Stomach (tissue), 4 donors: ENCODE measurements around the gene RALGAPA2.

Source experiments
- EP300 ChIP-seq: sonication (generic); formaldehyde crosslinking; IDR thresholded peaks from one replicate; pipeline ENCODE4 v1.6.1; 2017; ENCODE audit warnings: antibody characterized with exemption
- POLR2A ChIP-seq, 4 donors: fragments of 450-650 bp; IDR thresholded peaks; one replicate each; pipeline ENCODE4 v1.6.1; 2016; ENCODE audit warnings: antibody characterized with exemption in 4 of 4, control low read depth in 2 of 4, mild to moderate bottlenecking in 1 of 4, moderate library complexity in 1 of 4
- TF ChIP-seq, protein P1 (sequence below), 7 experiments: fragments of 450-650 bp in 4 of 7; fragments of 200-600 bp in 3 of 7; sonication (generic) in 3 of 7; IDR thresholded peaks; one replicate each; pipeline ENCODE4 v1.5.1; 2016 to 2019; ENCODE audit warnings: antibody characterized with exemption in 7 of 7, control low read depth in 2 of 7, mild to moderate bottlenecking in 1 of 7

DNA sequence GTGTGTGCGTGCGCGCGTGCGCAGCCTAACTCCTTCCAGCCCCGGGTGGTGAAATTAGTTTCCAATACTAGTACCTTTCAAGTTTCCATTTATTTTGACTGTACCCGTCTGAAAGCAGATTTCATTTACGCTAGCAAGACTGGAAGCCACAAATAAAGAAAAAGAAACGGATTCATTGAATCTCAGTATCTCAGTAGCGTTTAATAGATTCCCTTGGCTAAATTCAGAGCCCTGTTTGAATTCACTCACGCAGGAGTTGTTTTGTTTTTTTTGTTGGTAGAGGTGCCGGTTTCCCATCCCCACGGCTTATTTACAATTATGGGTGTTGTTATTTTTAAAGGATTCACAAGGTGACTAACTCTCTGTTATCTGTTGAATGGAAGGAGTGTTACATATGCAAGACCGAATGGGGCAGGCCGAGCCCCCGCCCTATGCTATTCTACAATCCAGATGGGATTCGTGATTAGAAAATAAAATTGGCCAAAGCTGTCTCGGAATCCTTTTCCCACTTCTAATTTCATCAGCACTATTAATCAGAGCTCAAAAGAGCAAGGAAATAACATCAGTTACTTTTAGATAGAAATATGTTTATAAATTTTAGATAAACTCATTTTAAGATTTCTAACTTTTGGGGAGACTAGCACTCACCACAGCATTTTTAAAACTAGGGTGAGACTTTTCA lies 346.8 kb downstream of the RALGAPA2 start:
- TF ChIP-seq POLR2A (IDR thresholded peaks at IDR 0.05) (no peak), EP300 (no peak)
- TF ChIP-seq, protein P1, sequence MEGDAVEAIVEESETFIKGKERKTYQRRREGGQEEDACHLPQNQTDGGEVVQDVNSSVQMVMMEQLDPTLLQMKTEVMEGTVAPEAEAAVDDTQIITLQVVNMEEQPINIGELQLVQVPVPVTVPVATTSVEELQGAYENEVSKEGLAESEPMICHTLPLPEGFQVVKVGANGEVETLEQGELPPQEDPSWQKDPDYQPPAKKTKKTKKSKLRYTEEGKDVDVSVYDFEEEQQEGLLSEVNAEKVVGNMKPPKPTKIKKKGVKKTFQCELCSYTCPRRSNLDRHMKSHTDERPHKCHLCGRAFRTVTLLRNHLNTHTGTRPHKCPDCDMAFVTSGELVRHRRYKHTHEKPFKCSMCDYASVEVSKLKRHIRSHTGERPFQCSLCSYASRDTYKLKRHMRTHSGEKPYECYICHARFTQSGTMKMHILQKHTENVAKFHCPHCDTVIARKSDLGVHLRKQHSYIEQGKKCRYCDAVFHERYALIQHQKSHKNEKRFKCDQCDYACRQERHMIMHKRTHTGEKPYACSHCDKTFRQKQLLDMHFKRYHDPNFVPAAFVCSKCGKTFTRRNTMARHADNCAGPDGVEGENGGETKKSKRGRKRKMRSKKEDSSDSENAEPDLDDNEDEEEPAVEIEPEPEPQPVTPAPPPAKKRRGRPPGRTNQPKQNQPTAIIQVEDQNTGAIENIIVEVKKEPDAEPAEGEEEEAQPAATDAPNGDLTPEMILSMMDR (IDR thresholded peaks at IDR 0.05): no peak
